ENCODE data around the gene ANKIB1.
"Not testable (repeated sequence)": the region's sequence is repeated elsewhere in the genome, so short reads cannot be mapped to it uniquely, and the experiment has no call there.

Gene ANKIB1, protein sequence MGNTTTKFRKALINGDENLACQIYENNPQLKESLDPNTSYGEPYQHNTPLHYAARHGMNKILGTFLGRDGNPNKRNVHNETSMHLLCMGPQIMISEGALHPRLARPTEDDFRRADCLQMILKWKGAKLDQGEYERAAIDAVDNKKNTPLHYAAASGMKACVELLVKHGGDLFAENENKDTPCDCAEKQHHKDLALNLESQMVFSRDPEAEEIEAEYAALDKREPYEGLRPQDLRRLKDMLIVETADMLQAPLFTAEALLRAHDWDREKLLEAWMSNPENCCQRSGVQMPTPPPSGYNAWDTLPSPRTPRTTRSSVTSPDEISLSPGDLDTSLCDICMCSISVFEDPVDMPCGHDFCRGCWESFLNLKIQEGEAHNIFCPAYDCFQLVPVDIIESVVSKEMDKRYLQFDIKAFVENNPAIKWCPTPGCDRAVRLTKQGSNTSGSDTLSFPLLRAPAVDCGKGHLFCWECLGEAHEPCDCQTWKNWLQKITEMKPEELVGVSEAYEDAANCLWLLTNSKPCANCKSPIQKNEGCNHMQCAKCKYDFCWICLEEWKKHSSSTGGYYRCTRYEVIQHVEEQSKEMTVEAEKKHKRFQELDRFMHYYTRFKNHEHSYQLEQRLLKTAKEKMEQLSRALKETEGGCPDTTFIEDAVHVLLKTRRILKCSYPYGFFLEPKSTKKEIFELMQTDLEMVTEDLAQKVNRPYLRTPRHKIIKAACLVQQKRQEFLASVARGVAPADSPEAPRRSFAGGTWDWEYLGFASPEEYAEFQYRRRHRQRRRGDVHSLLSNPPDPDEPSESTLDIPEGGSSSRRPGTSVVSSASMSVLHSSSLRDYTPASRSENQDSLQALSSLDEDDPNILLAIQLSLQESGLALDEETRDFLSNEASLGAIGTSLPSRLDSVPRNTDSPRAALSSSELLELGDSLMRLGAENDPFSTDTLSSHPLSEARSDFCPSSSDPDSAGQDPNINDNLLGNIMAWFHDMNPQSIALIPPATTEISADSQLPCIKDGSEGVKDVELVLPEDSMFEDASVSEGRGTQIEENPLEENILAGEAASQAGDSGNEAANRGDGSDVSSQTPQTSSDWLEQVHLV

DNA sequence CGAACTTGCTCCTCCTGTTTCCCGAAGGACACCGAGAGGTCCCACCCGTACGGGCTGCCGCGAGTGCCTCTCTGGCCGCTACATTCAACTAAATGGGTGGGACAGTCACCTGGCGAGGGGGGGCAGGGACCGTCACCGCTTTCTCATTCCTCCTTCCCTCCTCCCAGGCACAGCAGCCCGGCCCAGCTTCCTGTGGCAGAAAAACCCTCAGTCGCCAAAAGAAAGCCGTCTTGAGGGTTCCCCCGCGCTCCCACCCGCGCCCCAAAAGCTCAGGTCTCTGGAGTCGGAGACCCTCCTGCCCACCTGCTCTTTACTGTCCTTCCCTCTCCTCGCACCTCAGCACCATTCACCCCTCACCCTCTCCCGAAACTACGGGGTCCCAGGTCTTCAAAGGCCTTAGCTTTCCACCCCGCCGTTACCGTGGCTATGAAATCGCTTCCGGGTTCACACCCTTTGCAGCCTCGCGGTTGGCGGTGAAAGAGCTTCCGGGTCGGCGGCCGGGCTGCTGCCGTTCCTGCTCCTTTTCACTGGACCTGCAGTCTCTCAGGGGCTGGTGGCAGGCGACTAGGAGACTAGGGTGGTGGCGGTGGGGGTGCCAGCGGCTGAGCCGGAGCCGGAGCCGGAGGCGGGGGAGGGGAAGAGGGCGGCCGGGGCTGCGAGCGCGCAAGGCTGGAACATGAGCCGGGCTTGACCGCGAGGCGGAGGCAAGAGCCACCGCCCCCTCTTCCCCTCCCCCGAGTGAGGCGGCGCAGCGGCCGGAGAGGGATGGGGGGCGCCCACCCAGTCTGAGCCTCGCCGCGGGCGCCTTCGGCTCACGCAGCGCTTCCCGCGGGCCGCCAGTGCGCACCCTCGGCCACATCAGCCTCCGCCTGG, at the start of gene ANKIB1, which contains the start of gene KRIT1:
TSS of gene ANKIB1 (plus strand) at position 488 of the 873 bp plus-strand sequence. CDS start 49,005 bp downstream, outside the sequence.
TSS of gene KRIT1 (minus strand) at position 428 of the 873 bp plus-strand sequence. CDS start 3,779 bp downstream, outside the sequence.
- DNase-seq (ENCODE audit: extremely low read depth in 1 of 2, low read depth in 1 of 2): peak; percentile 67 to 86

DNA sequence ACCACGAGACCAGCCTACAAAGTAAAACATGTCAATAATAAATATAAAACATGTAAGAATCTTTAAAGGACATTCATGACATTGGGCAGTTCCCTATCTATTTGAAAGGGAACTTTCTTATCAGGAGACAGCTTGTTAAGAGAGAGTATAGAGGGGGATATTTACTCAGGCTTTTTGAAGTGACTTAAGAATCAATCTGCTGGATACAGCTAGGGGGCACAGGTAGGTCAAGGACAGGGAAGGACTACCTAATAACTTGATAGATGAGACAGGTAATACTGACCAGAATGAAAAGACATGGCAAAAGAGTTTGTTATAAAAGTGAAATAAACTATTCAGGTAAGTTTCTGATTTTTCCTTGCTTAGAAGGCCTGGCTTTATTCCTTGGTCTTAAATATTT, 45.0 kb upstream of the ANKIB1 start:
- DNase-seq (ENCODE audit: extremely low read depth in 1 of 2, low read depth in 1 of 2): no peak

DNA sequence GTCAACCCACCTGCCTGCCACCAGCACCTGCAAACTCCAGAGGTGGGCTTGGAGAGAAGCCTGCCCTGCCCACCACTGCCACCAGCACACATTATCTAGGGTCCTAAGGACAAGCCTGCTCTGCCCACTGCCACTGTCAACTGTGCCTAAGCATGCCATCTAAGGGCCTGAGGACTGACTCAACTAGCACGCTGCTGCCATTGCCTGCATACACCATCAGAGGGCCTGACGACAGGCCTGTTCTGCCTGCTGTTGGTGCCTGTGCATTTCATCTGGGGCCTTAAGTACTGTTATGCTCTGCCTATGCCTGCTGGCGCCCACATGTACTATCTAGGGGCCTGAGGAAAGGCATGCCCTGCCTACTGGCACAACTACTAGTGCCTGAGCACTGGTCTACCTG, 39.8 kb upstream of the ANKIB1 start:
- DNase-seq (ENCODE audit: extremely low read depth in 1 of 2, low read depth in 1 of 2): no peak

DNA sequence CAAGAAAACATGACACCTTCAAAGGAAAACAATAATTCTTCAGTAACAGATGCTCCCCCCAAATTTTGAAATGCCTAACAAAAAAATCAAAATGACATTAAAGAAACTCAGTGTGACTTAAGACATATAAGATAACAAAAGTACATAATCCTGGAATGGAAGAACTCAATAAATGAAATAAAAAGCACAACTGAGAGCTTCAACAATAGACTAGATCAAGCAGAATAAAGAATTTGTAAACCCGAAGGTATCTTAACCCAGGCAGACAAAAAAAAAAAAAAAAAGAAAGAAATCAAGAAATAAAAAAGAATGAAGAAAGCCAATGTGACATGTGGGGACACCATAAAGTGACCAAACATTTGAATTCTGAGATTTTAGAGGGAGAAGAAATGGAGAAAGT, 39.1 kb upstream of the ANKIB1 start:
- no peak for DNase-seq (ENCODE audit: extremely low read depth in 1 of 2, low read depth in 1 of 2)

DNA sequence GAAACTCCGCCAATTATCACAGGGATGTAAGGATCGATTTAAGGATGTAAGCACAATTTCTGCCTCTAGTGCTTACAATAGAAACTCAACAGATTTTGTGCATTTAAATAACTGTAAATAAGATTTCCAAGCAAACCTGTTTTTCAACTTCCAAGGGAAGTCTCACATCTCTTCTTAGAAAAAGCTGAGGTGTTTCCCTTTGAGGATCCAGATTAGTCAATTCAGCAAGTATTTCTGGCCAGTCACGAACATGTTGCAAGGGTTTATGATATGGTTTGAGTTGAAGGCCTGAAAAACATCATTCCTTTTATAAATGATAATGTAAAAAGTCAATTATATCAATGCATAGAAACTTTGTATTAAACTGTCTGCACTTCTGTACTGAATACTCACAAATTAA, 24.0 kb upstream of the ANKIB1 start:
- no peak for DNase-seq (ENCODE audit: extremely low read depth in 1 of 2, low read depth in 1 of 2)

DNA sequence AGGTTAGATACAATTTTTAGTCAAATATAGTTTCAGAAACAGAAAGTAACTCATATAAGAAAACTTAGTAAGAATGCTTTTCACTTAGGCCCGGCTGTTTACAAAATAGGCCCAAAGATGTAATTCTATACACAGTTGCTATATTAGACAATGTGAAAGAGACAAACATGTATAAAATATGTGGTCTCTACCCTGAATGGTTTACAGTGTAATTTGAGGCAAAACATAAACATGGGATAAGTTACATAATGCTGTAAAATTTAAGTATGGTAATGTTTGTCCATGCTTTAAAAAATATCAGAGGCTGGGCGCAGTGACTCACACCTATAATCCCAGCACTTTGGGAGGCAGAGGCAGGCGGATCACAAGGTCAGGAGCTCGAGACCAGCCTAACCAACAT, 18.8 kb upstream of the ANKIB1 start:
- no peak for DNase-seq (ENCODE audit: extremely low read depth in 1 of 2, low read depth in 1 of 2)

DNA sequence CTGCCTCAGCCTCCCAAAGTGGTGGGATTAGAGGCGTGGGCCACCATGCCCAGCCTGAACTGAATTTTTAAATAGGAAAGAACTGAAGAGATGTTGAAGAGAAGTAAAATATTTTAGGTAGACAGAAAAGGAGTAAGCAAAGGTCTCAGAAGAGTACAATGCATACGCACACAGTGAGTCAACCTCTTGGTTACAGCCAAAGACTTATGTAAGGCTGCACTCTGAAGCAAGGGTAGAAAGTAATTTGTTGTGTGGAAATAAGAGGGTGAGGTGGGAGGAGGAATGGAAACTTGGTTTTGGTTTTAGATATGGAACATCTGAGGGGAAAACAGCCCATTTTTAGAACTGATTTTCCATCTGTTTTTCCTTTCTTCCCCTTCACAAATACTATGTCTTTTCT, 17.7 kb upstream of the ANKIB1 start:
- DNase-seq (ENCODE audit: extremely low read depth in 1 of 2, low read depth in 1 of 2): no peak

DNA sequence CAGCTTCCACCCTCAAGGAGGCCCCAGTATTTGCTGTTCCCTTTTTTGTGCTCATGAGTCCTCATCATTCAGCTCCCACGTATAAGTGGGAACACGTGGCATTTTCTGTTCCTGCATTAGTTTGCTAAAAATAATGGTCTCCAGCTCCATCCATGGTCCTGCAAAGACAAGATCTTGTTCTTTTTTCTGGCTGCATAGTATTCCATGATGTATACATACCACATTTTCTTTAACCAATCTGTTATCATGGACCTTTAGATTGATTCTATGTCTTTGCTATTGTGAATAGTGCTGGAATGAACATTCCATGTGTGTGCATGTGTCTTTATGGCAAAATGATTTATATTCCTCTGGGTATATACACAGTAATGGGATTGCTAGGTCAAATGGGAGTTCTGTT, 17.0 kb upstream of the ANKIB1 start:
- DNase-seq (ENCODE audit: extremely low read depth in 1 of 2, low read depth in 1 of 2): no peak

DNA sequence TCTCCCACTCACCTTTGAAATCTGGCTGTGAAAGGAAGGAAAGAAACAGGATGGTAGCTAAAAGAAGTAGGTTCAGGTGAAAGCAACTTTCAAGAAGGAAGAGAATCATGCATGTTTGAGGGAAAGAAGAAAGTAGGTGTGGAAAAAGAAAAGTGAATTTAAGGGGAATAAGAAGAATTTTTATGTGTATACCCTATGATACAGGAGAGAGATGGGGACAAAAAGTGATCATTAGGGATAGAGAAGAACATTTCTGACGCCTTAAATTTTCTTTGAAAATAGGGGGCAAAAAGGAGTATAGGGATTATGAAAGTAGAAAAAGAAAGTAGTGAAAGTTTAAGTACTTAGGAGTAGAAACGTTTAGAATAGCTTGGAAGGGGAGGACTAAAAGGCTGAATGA, 15.2 kb upstream of the ANKIB1 start:
- DNase-seq (ENCODE audit: extremely low read depth in 1 of 2, low read depth in 1 of 2): no peak

DNA sequence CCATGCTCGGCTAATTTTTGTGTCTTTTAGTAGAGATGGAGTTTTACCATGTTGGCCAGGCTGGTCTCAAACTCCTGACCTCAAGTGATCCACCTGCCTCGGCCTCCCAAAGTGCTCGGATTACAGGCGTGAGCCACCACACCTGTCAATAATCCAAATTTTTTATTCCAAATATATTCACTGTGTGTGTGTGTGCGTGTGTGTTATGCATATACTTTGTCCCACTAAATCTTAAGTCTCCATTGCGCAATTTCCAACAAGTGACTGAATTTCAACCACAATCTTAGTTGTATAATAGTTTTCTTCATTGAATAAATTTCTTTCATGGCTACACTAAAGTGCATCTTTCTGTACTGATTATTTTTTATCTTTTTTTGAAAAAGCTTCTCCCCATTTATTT, 2.8 kb upstream of the ANKIB1 start:
- DNase-seq (ENCODE audit: extremely low read depth in 1 of 2, low read depth in 1 of 2): no peak

DNA sequence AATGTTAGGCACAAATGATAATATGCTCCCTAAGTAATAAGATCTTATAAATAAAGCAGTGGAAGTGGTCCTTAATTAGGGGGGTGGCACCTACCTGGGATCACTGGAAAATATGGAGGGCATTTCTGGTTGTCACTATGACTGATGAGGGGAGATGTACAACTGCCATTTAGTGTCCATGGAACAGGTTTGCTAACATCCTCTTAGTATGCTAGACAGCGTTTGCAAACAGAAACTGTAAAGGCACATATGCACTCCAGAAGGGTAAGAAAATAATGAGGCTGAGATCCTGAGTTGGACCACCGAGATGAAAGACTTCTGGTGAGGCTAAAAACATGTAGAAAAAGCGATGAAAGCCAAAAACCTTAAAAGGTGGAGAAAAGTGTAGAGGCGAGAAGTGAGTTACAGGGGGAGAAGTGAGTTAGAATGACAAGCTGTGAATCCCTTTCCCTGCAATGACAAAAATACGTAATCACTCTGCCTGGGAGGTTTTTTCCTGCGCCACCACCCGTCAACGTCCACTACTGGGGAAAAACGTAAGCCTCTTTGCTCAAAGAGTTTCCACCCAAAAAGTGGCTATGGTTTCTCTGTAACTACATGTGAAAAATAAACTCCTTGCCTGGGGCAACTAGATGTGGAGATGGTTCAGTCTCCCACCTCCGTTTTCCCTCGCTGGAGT, 827 bp upstream of the ANKIB1 start:
- no peak for DNase-seq (ENCODE audit: extremely low read depth in 1 of 2, low read depth in 1 of 2)

DNA sequence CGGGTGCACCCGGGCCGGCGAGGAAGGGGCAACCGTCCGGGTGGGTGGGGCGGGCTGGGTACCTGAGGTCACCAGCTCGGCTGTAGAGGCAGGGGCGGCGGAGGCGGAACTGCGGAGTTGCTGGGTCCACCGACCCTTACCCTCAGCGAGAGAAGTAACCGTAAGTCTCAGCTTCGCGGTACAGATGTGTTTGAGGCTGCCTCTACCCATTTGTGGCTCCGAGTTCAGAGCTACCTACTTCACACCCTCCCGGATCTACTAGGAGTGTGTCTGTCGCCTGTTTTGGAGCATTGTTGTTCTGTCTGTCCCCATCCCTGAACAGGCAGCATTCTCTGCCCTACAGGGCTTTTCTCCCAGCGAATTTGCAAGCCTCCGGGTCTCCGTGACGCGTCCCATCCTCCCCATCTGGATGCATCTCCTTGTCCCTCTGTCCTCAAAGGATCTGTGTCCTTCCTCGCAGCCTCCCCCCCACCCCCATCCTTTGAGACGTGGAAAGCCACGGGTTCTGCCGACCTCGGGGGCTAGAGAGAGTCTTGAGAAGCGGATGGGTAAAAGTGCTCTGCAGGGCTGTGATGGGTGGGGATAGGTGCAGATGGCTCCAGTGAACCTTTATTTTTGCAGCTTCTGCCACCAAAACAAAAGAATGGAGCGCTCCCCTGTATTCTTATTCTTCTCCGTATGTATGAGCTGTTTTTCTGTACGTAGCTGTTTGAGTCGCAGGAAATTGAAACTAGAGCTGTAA, 757 bp downstream of the ANKIB1 start:
- no peak for DNase-seq (ENCODE audit: extremely low read depth in 1 of 2, low read depth in 1 of 2)

DNA sequence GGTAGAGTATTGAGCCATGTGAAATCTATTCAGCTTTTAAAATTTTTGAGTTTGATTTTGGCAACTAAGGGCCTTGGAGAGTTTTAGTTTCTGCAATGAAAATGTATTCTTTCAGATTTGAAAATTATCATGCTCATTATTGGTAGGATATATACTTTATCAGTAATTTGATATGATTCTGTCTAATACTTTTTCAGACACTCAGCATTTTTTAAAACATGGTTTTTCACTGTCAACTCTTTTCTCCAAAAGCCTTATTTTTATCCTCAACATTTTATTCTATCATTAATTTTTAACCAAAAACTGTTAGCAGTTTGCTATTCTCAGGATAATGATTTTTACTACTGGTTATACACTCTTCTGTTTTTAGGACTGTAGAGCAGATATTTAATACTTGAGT, 4.8 kb downstream of the ANKIB1 start:
- DNase-seq (ENCODE audit: extremely low read depth in 1 of 2, low read depth in 1 of 2): no peak

DNA sequence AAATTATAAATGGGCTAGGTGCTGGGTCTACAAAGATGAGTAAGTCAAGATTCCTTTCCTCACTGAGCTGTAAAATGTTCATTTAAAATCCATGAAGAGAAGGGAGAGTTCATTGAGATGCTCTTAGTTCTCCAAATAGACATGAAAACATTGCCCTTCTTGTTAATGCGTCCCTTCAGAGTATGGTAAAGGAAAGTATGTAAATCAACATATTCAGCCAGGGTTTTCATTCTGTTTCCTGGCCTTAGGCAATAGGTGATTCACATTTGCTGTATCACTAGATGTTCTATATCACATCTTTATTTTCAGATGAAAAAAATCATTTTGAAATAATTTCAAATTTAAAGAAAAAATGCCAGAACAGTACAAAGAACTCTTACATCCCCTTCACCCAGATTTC, 5.4 kb downstream of the ANKIB1 start:
- no peak for DNase-seq (ENCODE audit: extremely low read depth in 1 of 2, low read depth in 1 of 2)

DNA sequence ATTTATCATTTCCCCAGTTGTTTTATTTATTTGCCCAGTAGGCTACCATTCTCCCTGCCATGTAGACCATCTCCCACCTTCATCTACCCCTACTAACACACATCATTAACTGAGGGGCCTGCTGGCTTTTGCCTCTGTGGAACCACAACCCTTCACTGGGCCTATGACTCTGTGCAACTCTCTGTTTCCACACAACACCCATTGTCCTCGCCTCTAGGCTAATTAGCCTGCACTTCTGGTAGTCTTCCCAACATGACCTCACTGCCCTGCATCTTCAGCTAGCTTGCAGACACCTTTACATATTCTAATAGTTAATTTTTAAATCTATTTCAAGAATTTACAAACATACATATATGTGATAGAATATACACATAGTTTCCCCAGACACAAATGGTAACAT, 7.5 kb downstream of the ANKIB1 start:
- DNase-seq (ENCODE audit: extremely low read depth in 1 of 2, low read depth in 1 of 2): no peak

DNA sequence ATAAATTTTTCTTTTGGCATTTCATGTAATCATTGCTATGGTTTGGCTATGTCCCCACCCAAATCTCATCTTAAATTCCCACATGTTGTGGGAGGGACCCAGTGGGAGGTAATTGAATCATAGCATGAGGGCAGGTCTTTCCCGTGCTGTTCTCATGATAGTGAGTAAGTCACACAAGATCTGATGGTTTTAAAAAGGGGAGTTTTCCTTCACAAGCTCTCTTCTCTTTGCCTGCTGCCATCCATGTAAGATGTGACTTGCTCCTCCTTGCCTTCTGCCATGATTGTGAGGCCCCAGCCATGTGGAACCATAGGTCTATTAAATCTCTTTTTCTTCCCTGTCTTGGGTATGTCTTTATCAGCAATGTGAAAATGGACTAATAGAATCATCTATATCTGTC, 9.0 kb downstream of the ANKIB1 start:
- not testable (repeated sequence) for DNase-seq (ENCODE audit: extremely low read depth in 1 of 2, low read depth in 1 of 2)

DNA sequence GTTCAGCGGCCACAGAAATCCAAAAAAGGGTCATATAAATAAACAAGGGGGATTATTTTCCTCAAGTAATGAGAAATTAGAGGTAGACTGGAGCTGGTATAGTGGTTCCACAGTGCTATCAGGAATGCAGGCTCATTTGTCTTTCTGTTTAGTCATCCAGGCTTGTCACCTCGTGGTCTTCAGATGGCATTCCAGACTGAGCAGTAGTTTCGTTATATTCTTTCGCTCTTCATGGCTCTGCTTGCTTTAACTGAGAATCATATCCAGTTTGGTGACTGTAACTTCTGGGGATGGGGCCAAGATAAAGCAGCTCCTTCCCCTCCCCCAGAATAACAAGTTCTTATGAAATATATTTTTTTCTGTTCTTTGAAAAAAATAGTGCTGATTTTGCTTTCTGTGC, 9.5 kb downstream of the ANKIB1 start:
- DNase-seq (ENCODE audit: extremely low read depth in 1 of 2, low read depth in 1 of 2): no peak

DNA sequence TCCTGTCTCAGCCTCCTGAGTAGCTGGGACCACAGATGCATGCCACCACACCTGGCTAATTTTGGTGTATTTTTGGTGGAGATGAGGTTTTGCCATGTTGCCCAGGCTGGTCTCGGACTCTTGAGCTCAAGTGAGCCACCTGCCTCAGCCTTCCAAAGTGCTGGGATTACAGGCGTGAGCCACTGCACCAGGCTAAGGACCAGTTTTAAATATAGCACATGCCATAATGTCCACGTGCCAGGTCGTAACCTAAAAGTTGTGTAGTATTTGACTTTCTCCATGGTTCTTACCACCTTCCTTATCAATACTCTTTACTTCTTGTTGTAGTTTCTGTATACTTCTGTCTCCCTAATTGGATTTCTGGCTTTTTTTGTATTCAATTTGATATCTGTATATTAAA, 13.3 kb downstream of the ANKIB1 start:
- DNase-seq (ENCODE audit: extremely low read depth in 1 of 2, low read depth in 1 of 2): no peak

DNA sequence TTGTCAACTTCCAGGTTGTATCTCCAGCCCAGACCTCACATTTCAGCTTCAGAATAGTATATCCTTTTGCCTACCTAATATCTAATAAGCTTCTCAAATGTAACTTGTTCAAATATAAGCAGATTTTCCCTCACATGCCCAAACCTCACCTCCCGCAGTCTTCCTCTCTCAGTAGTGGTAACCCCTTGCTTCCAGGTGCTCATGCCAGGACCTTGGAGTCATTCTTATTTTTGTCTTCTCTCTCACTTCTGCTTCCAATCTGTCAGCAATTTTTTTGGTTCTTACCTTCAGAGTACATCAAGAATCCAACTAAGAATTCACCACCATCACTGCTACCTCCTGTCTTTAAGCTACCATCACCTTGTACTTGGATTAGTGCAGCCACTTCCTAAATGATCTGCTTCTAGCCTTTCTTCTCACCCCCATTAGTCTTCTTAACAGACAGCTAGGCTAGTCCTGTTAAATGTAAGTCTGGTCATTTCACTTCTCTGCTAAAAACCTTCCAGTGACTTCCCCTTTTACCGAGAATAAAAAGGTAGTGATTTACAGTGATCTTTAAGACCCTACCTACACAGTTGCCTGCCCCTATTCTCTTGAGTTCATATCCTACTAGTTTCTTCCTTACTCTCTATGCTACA, 14.0 kb downstream of the ANKIB1 start:
- no peak for DNase-seq (ENCODE audit: extremely low read depth in 1 of 2, low read depth in 1 of 2)
